KMS-11 (cell line): ENCODE results near the gene CCDC117.
A peak's percentile ranks its signal among the peaks of the same experiment; 100 is the strongest.

Experiments
- H2AFZ ChIP-seq: fragments of 200-600 bp; sonication (generic); 2 replicates; pipeline ENCODE4 v1.6.1; 2016; ENCODE audit warnings: antibody characterized with exemption, mixed run types, low read depth
- H3K27ac ChIP-seq: fragments of 200-600 bp; sonication (generic); 2 replicates; pipeline ENCODE4 v1.6.1; 2016; ENCODE audit warnings: mild to moderate bottlenecking, mixed run types
- H3K27me3 ChIP-seq: fragments of 200-600 bp; sonication (generic); 2 replicates; pipeline ENCODE4 v1.6.1; 2017; ENCODE audit warnings: mild to moderate bottlenecking, low read depth, mixed run types, moderate library complexity; ENCODE audit not compliant: insufficient read depth
- H3K36me3 ChIP-seq: fragments of 200-600 bp; sonication (generic); 2 replicates; pipeline ENCODE4 v1.6.1; 2017; ENCODE audit warnings: mild to moderate bottlenecking, mixed run types; ENCODE audit not compliant: insufficient read depth
- H3K4me1 ChIP-seq: fragments of 200-600 bp; sonication (generic); 2 replicates; pipeline ENCODE4 v1.6.1; 2016; ENCODE audit warnings: mild to moderate bottlenecking, low read depth, mixed run types; ENCODE audit not compliant: poor library complexity, severe bottlenecking
- H3K4me2 ChIP-seq: fragments of 200-600 bp; sonication (generic); 2 replicates; pipeline ENCODE4 v1.7.0; 2016; ENCODE audit warnings: mild to moderate bottlenecking, mixed run types
- H3K4me3 ChIP-seq: fragments of 200-600 bp; sonication (generic); IDR thresholded peaks from 2 replicates; pipeline ENCODE4 v1.6.1; 2017; ENCODE audit warnings: low read depth, low read length, mixed read lengths; ENCODE audit not compliant: insufficient read depth
- H3K79me2 ChIP-seq: fragments of 200-600 bp; sonication (generic); 2 replicates; pipeline ENCODE4 v1.6.1; 2016; ENCODE audit warnings: low read depth, mixed run types; ENCODE audit not compliant: insufficient read depth
- H3K9ac ChIP-seq: fragments of 200-600 bp; sonication (generic); 2 replicates; pipeline ENCODE4 v1.6.1; 2016; ENCODE audit warnings: mild to moderate bottlenecking, mixed run types
- H4K20me1 ChIP-seq: fragments of 200-600 bp; sonication (generic); 2 replicates; pipeline ENCODE4 v1.6.1; 2016; ENCODE audit warnings: mild to moderate bottlenecking, mixed run types; ENCODE audit not compliant: insufficient read depth
- CTCF ChIP-seq: fragments of 200-600 bp; sonication (generic); conservative IDR thresholded peaks from 2 replicates; pipeline ENCODE4 v1.6.1; 2017; ENCODE audit warnings: low read depth, mild to moderate bottlenecking, antibody characterized with exemption, low read length, moderate library complexity, mixed read lengths

Gene CCDC117

GRCh38 chr22:28783786-28784671 is 11.5 kb downstream of the CCDC117 start:
- H3K36me3 ChIP-seq = no peaks in the 10 kb centered on the region
- H2AFZ ChIP-seq = no peak overlapping the region
- H3K4me1 ChIP-seq = peaks cover 4% of the 10 kb centered on the region
- H3K27me3 ChIP-seq = no peaks in the 10 kb centered on the region
- TF ChIP-seq CTCF = no peak
- no peak overlapping the region for H3K9ac ChIP-seq
- H3K79me2 ChIP-seq = no peaks in the 10 kb centered on the region
- no peak overlapping the region for H3K27ac ChIP-seq
- no peak overlapping the region for H3K4me3 ChIP-seq
- H3K4me2 ChIP-seq = no peak overlapping the region
- H4K20me1 ChIP-seq = no peaks in the 10 kb centered on the region

GRCh38 chr22:28788601-28789000 is 16.1 kb downstream of the CCDC117 start:
- no peaks in the 10 kb centered on the region for H3K27me3 ChIP-seq
- H3K36me3 ChIP-seq = no peaks in the 10 kb centered on the region
- H4K20me1 ChIP-seq = peaks cover 3% of the 10 kb centered on the region; the same call in 1 of the 2 replicates
- no peak overlapping the region for H3K4me2 ChIP-seq
- H3K4me3 ChIP-seq = no peak overlapping the region
- peaks cover 50% of the 10 kb centered on the region for H3K4me1 ChIP-seq
- TF ChIP-seq CTCF = no peak
- no peak overlapping the region for H3K9ac ChIP-seq
- no peaks in the 10 kb centered on the region; the same call in 1 of the 2 replicates for H3K79me2 ChIP-seq
- H3K27ac ChIP-seq = no peak overlapping the region
- no peak overlapping the region for H2AFZ ChIP-seq

- no peak for TF ChIP-seq CTCF
- H3K9ac ChIP-seq = peak overlapping the region; percentile 50; the same call in 1 of the 2 replicates
- H3K79me2 ChIP-seq = peaks cover 24% of the 10 kb centered on the region
- H4K20me1 ChIP-seq = peaks cover 19% of the 10 kb centered on the region
- H3K36me3 ChIP-seq = peaks cover 7% of the 10 kb centered on the region; the same call in 1 of the 2 replicates
- peak overlapping the region; percentile 91 for H3K27ac ChIP-seq
- peak overlapping the region; percentile 46 for H3K4me2 ChIP-seq
- H2AFZ ChIP-seq = no peak overlapping the region
- no peaks in the 10 kb centered on the region for H3K27me3 ChIP-seq
- peaks cover 75% of the 10 kb centered on the region for H3K4me1 ChIP-seq
- no peak overlapping the region for H3K4me3 ChIP-seq
Measured at GRCh38 chr22:28791124-28791523, 18.6 kb downstream of the CCDC117 start.

- TF ChIP-seq CTCF = no peak
- Histone ChIP-seq H4K20me1 (peaks cover 23% of the 10 kb centered on the region), H3K27ac (peak overlapping the region; percentile 91), H3K4me1 (peaks cover 84% of the 10 kb centered on the region), H3K9ac (peak overlapping the region; percentile 50; the same call in 1 of the 2 replicates), H3K4me3 (no peak overlapping the region), H3K27me3 (no peaks in the 10 kb centered on the region), H3K79me2 (peaks cover 33% of the 10 kb centered on the region), H2AFZ (no peak overlapping the region), H3K4me2 (peak overlapping the region; percentile 66), H3K36me3 (peaks cover 16% of the 10 kb centered on the region)
Measured at GRCh38 chr22:28791841-28792490, 19.5 kb downstream of the CCDC117 start.
